ENCODE data around the gene PLXNC1. TPM values are rescaled to one million over a fixed set of nuclear protein-coding genes. Genes with fewer than 3 reads are reported as not detected.

The PLXNC1 gene
- polyA plus RNA-seq, 1 of the 3 experiments (the other 2 are of a cell fraction) = 0.23 TPM

DNA sequence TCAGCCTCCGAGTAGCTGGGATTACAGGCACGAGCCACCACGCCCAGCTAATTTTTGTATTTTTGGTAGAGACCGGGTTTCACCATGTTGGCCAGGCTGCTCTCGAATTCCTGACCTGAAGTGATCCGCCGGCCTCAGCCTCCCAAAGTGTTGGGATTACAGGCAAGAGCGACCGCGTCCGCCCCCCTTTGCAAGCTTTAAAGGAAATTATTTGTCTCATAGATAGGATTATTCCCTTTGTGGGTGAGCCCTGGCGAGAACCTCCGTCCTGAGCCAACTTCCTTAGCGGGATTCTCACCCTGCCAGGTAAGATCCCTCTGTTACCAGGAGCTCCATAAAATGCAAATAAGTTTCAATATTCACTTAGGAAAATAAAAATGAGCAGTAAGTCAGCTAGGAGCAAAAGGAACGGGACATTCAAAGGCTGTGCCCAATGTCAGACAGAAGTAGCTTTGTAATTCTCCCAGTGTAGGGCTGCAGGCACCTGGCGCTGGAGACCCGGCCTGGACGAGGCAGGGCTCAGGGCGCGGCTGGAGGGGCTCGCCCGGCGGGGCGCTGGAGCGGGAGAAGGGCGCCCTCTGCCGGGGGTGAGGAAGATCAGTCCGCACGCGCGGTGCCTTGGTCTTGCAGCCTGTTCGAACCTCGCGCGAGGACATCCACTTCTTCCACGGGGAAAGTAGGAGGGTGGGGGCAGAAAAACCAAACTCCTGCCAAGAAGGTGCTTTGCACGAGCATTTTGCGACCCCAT, 47.2 kb upstream of the PLXNC1 start:
- H4K20me1 ChIP-seq (ENCODE audit: insufficient read depth) = no peaks in the 10 kb centered on the region
- no peak for TF ChIP-seq POLR2AphosphoS5 (IDR thresholded peaks at IDR 0.05; ENCODE audit: low read depth, low read length)
- no peak for TF ChIP-seq YY1 (IDR thresholded peaks at IDR 0.05; ENCODE audit: low read depth)
- peak; percentile 92 for TF ChIP-seq SMC3 (IDR thresholded peaks at IDR 0.05; ENCODE audit: low read depth, low read length)
- TF ChIP-seq, protein P1, sequence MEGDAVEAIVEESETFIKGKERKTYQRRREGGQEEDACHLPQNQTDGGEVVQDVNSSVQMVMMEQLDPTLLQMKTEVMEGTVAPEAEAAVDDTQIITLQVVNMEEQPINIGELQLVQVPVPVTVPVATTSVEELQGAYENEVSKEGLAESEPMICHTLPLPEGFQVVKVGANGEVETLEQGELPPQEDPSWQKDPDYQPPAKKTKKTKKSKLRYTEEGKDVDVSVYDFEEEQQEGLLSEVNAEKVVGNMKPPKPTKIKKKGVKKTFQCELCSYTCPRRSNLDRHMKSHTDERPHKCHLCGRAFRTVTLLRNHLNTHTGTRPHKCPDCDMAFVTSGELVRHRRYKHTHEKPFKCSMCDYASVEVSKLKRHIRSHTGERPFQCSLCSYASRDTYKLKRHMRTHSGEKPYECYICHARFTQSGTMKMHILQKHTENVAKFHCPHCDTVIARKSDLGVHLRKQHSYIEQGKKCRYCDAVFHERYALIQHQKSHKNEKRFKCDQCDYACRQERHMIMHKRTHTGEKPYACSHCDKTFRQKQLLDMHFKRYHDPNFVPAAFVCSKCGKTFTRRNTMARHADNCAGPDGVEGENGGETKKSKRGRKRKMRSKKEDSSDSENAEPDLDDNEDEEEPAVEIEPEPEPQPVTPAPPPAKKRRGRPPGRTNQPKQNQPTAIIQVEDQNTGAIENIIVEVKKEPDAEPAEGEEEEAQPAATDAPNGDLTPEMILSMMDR (IDR thresholded peaks at IDR 0.05) = peak; percentile 84
- peak; percentile 89 for TF ChIP-seq RAD21 (IDR thresholded peaks at IDR 0.05; ENCODE audit: low read length)
- TF ChIP-seq MXI1 (IDR thresholded peaks at IDR 0.05; ENCODE audit: low read depth, low read length) = peak; percentile 40
- H3K9me3 ChIP-seq = no peaks in the 10 kb centered on the region
- H2AFZ ChIP-seq (ENCODE audit: low read depth) = peak overlapping the region; percentile 89
- H3K9me2 ChIP-seq = no peaks in the 10 kb centered on the region
- peaks cover 21% of the 10 kb centered on the region for H3F3A ChIP-seq (replicated peaks; ENCODE audit: insufficient read depth)
- no peaks in the 10 kb centered on the region for H3K79me2 ChIP-seq (ENCODE audit: insufficient read depth)
- ChIA-PET POLR2A (interaction anchor here (0.7 to 2.2 kb wide), 5 partner anchors 213 to 599 kb away, joined by 3 to 11 read pairs (median 4); partner anchors contain the start of gene SOCS2), CTCF (interaction anchor here (0.5 to 8.7 kb wide), 106 partner anchors 10 to 1316 kb away, joined by 3 to 182 read pairs (median 5); partner anchors contain the start of genes CRADD and SOCS2)
- H3K4me2 ChIP-seq = peak overlapping the region; percentile 90
- H3K27me3 ChIP-seq (ENCODE audit: insufficient read depth) = no peaks in the 10 kb centered on the region
- H3K36me3 ChIP-seq (replicated peaks in 1 of 2; ENCODE audit: control insufficient read depth in 1 of 2, insufficient read depth in 2 of 2, low read length in 1 of 2) = no peaks in the 10 kb centered on the region
- H3K9ac ChIP-seq = peak overlapping the region; percentile 68; the same call in 1 of the 2 replicates
- H3K27ac ChIP-seq (ENCODE audit: low read depth in 2 of 2, low read length in 1 of 2) = peak overlapping the region in 1 of 2 experiments; percentile 82; a peak in 2 of 4 replicates
- WGBS (ENCODE audit: low lambda C conversion rate) = 56% methylated on average over 17 of the region's 38 CpGs
- peak; percentile 88 for DNase-seq
- H3K4me1 ChIP-seq (ENCODE audit: control insufficient read depth in 1 of 2, insufficient read depth in 2 of 2, low read depth in 1 of 2, low read length in 1 of 2) = peaks cover 8 to 14% of the 10 kb centered on the region in 2 experiments; a peak in 2 of 4 replicates
- H3K4me3 ChIP-seq (ENCODE audit: low read depth in 2 of 2, low read length in 1 of 2) = peak overlapping the region; percentile 63

DNA sequence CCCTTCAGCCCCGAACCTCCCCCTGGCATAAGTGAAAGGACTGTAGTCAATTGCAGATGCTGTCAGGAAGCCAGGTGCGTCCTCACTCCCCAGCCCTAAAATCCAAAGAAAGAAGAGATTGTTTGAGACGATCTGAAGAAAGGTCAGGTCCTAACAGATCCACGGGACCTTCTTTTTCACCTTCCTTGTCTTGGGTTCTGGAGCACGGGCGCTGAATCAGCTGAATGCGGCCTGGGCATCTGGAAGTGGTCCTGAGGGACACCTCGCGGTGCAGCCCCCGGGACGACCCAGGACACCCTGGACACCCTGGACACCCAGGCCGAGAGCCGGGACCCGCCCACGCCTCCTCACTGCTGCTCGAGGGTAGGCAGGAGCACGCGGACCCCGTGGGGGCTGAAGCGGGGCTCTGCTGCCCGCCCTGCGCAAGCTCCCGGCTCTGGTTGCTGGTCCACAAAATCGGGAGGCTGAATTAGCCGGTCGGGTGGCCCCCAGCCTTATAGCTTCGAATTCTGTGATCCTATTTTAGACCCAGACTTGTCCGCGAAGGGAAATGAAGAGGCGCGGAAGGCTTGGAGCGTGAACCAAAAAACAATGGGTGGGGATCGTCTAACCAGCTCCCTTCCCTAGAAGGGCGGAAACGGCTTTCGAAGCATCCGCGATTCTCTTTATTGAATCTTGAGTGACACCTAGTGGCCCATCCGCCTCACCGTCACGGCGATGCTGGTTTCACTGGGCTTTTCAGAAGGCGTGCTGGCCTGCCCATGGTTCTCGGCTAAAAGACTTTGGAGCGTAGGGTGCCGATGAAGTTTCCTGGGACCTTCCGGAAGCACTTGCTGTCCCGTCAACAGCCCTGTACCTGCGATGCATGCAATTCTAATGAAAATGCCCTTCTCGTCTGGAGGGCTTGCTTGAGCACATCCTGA, 46.4 kb upstream of the PLXNC1 start:
- peak overlapping the region; percentile 68 for H3K9ac ChIP-seq
- no peaks in the 10 kb centered on the region for H3K79me2 ChIP-seq (ENCODE audit: insufficient read depth)
- H3K27me3 ChIP-seq (ENCODE audit: insufficient read depth) = no peaks in the 10 kb centered on the region
- peak overlapping the region; percentile 89 for H2AFZ ChIP-seq (ENCODE audit: low read depth)
- no peaks in the 10 kb centered on the region for H3K9me3 ChIP-seq
- peaks cover 8 to 14% of the 10 kb centered on the region in 2 experiments; a peak in 2 of 4 replicates for H3K4me1 ChIP-seq (ENCODE audit: control insufficient read depth in 1 of 2, insufficient read depth in 2 of 2, low read depth in 1 of 2, low read length in 1 of 2)
- peak overlapping the region; percentile 90 for H3K4me2 ChIP-seq
- H3K4me3 ChIP-seq (ENCODE audit: low read depth in 2 of 2, low read length in 1 of 2) = peak overlapping the region; percentile 63
- peak; percentile 80 for DNase-seq
- 3% methylated on average over 29 of the region's 50 CpGs for WGBS (ENCODE audit: low lambda C conversion rate)
- CTCF ChIA-PET = interaction anchor here (0.6 to 8.7 kb wide), 130 partner anchors 8 to 1316 kb away, joined by 3 to 182 read pairs (median 4); partner anchors contain the start of genes CRADD, MRPL42 and SOCS2
- POLR2A ChIA-PET = interaction anchor here (1.0 to 2.2 kb wide), 5 partner anchors 214 to 565 kb away, joined by 3 to 11 read pairs (median 4); partner anchors contain the start of gene SOCS2
- no peaks in the 10 kb centered on the region for H3K9me2 ChIP-seq
- H3K27ac ChIP-seq (ENCODE audit: low read depth in 2 of 2, low read length in 1 of 2) = peak overlapping the region in 1 of 2 experiments; percentile 35; a peak in 1 of 4 replicates
- no peaks in the 10 kb centered on the region for H3K36me3 ChIP-seq (replicated peaks in 1 of 2; ENCODE audit: control insufficient read depth in 1 of 2, insufficient read depth in 2 of 2, low read length in 1 of 2)
- H3F3A ChIP-seq (replicated peaks; ENCODE audit: insufficient read depth) = peaks cover 21% of the 10 kb centered on the region
- no peaks in the 10 kb centered on the region for H4K20me1 ChIP-seq (ENCODE audit: insufficient read depth)
- TF ChIP-seq, protein P1 (IDR thresholded peaks at IDR 0.05) = peak; percentile 87
- TF ChIP-seq GATA2 (CRISPR knock-in tag; IDR thresholded peaks at IDR 0.05) (no peak), SIN3A (IDR thresholded peaks at IDR 0.05; ENCODE audit: borderline replicate concordance, low read depth, low read length) (peak; percentile 51; the same call in 1 of the 2 replicates), YY1 (IDR thresholded peaks at IDR 0.05; ENCODE audit: low read depth) (no peak), GABPA (IDR thresholded peaks at IDR 0.05; ENCODE audit: low read depth) (peak; percentile 49; the same call in 1 of the 2 replicates), SMC3 (IDR thresholded peaks at IDR 0.05; ENCODE audit: low read depth, low read length) (peak; percentile 77), MXI1 (IDR thresholded peaks at IDR 0.05; ENCODE audit: low read depth, low read length) (peak; percentile 72), RXRA (IDR thresholded peaks at IDR 0.05; ENCODE audit: borderline replicate concordance, low read depth) (no peak), TCF12 (IDR thresholded peaks at IDR 0.05) (no peak), RAD21 (IDR thresholded peaks at IDR 0.05; ENCODE audit: low read length) (peak; percentile 88)
- TF ChIP-seq, protein P2, sequence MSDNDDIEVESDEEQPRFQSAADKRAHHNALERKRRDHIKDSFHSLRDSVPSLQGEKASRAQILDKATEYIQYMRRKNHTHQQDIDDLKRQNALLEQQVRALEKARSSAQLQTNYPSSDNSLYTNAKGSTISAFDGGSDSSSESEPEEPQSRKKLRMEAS (IDR thresholded peaks at IDR 0.05; ENCODE audit: low read depth) = peak; percentile 47; the same call in 1 of the 2 replicates
- TF ChIP-seq, protein P3, sequence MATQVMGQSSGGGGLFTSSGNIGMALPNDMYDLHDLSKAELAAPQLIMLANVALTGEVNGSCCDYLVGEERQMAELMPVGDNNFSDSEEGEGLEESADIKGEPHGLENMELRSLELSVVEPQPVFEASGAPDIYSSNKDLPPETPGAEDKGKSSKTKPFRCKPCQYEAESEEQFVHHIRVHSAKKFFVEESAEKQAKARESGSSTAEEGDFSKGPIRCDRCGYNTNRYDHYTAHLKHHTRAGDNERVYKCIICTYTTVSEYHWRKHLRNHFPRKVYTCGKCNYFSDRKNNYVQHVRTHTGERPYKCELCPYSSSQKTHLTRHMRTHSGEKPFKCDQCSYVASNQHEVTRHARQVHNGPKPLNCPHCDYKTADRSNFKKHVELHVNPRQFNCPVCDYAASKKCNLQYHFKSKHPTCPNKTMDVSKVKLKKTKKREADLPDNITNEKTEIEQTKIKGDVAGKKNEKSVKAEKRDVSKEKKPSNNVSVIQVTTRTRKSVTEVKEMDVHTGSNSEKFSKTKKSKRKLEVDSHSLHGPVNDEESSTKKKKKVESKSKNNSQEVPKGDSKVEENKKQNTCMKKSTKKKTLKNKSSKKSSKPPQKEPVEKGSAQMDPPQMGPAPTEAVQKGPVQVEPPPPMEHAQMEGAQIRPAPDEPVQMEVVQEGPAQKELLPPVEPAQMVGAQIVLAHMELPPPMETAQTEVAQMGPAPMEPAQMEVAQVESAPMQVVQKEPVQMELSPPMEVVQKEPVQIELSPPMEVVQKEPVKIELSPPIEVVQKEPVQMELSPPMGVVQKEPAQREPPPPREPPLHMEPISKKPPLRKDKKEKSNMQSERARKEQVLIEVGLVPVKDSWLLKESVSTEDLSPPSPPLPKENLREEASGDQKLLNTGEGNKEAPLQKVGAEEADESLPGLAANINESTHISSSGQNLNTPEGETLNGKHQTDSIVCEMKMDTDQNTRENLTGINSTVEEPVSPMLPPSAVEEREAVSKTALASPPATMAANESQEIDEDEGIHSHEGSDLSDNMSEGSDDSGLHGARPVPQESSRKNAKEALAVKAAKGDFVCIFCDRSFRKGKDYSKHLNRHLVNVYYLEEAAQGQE (IDR thresholded peaks at IDR 0.05; ENCODE audit: low read depth, low read length) = 0 out of 2 replicates have a peak, but pooled peaks have one; percentile 14

Measured in SK-N-SH (cell line).